Endothelial cell of coronary artery (primary cell): ENCODE results near the gene TNFAIP8L3. TPM values are rescaled to one million over a fixed set of nuclear protein-coding genes. Genes with fewer than 3 reads are reported as not detected.

Experiments used
- total RNA-seq: library from RNA; depleted of rRNA; stranded (reverse); fragments of >200 nt; gene quantifications from 2 replicates; pipeline ENCODE4 v1.2.3, GENCODE V29; 2014

The TNFAIP8L3 gene
- 15.8 and 29.9 TPM in 2 replicates for total RNA-seq

GRCh38 chr15:51094606-51095569 lies at the start of gene TNFAIP8L3:
TSS of gene TNFAIP8L3 (minus strand) at chr15:51094906. CDS start at chr15:51094595, 311 bp downstream.

Other genes starting within 250 kb of the TNFAIP8L3 start
- 7.5 and 9.4 TPM in 2 replicates for gene AP4E1, start 186.2 kb downstream of the TNFAIP8L3 start, total RNA-seq
- gene CYP19A1, start 243.7 kb upstream of the TNFAIP8L3 start, total RNA-seq, result 0.09 and 0.19 TPM in 2 replicates
- 0.09 TPM in 1 of 2 replicates, not detected in the other for gene GLDN, start 246.7 kb upstream of the TNFAIP8L3 start, total RNA-seq